Ammon's horn (tissue), 1 donor: ENCODE measurements around the gene PDE4D.
A peak's percentile ranks its signal among the peaks of the same experiment; 100 is the strongest.
"Not testable (repeated sequence)": the region's sequence is repeated elsewhere in the genome, so short reads cannot be mapped to it uniquely, and the experiment has no call there.

ENCODE experiments used
- DNase-seq: peaks from one replicate; pipeline ENCODE4 v3.0.0-alpha.2; 2016; ENCODE audit warnings: low spot score

PDE4D gene

GRCh38 chr5:59471463-59471862 lies 422.1 kb downstream of the PDE4D start:
- no peak for DNase-seq

GRCh38 chr5:59467969-59468368 lies 425.6 kb downstream of the PDE4D start:
- DNase-seq = no peak

GRCh38 chr5:59466271-59466670 lies 427.3 kb downstream of the PDE4D start:
- no peak for DNase-seq

- DNase-seq = no peak
Measured at GRCh38 chr5:59464969-59465368, 428.6 kb downstream of the PDE4D start.

GRCh38 chr5:59463618-59464166 lies 429.8 kb downstream of the PDE4D start:
- DNase-seq = not testable (repeated sequence)

GRCh38 chr5:59462956-59463355 lies 430.6 kb downstream of the PDE4D start:
- DNase-seq = no peak

GRCh38 chr5:59460368-59461153 lies 433.0 kb downstream of the PDE4D start:
- DNase-seq = no peak

GRCh38 chr5:59458966-59459729 lies 434.4 kb downstream of the PDE4D start:
- no peak for DNase-seq

- no peak for DNase-seq
Measured at GRCh38 chr5:59458321-59458720, 435.2 kb downstream of the PDE4D start.

- DNase-seq = no peak
Measured at GRCh38 chr5:59449905-59450644, 443.5 kb downstream of the PDE4D start.

GRCh38 chr5:59446356-59446755 lies 447.2 kb downstream of the PDE4D start:
- peak; percentile 21 for DNase-seq

- DNase-seq = no peak
Measured at GRCh38 chr5:59445741-59446140, 447.8 kb downstream of the PDE4D start.

GRCh38 chr5:59439303-59439702 lies 454.2 kb downstream of the PDE4D start:
- DNase-seq = no peak

- DNase-seq = no peak
Measured at GRCh38 chr5:59437176-59437575, 456.4 kb downstream of the PDE4D start.

GRCh38 chr5:59436364-59437148 lies 457.0 kb downstream of the PDE4D start:
- DNase-seq = no peak

GRCh38 chr5:59433174-59433573 lies 460.4 kb downstream of the PDE4D start:
- no peak for DNase-seq

- DNase-seq = peak; percentile 2
Measured at GRCh38 chr5:59430066-59430685, 463.4 kb downstream of the PDE4D start.

- no peak for DNase-seq
Measured at GRCh38 chr5:59428391-59428790, 465.1 kb downstream of the PDE4D start.

GRCh38 chr5:59424515-59424914 lies 469.0 kb downstream of the PDE4D start:
- no peak for DNase-seq

- DNase-seq = no peak
Measured at GRCh38 chr5:59423021-59423420, 470.5 kb downstream of the PDE4D start.
